H1 (cell line): ENCODE measurements around the gene CD300E. TPM values are rescaled to one million over a fixed set of nuclear protein-coding genes. Genes with fewer than 3 reads are reported as not detected.

Experiments
- CTCF ChIA-PET: fragments of 300-600 bp; sonication (Branson Sonifier 250); formaldehyde crosslinking; loops from one replicate; lab custom pipeline; 2021; ENCODE audit not compliant: partially characterized antibody; lab: Charles Lee
- POLR2A ChIA-PET: fragments of 300-600 bp; sonication (Branson Sonifier 250); formaldehyde crosslinking; loops from one replicate; lab custom pipeline; 2021; ENCODE audit warnings: inconsistent platforms; ENCODE audit not compliant: partially characterized antibody; lab: Charles Lee
- DNase-seq, 2 experiments: peaks; one replicate each; pipeline versions ENCODE4 v3.0.0 to v3.0.0-alpha.2; 2010 to 2022; ENCODE audit warnings: low spot score in 2 of 2, low read depth in 1 of 2, mixed read lengths in 1 of 2
- FAIRE-seq: peaks from 2 replicates; lab custom pipeline; 2011; peaks lifted over from hg19 to GRCh38; lab: Jason Lieb, UNC
- H2AFZ ChIP-seq: 2 replicates; pipeline ENCODE4 v1.8.1; 2012; ENCODE audit warnings: low read length, inconsistent platforms
- H2AK5ac ChIP-seq: 2 replicates; pipeline ENCODE4 v1.6.1; 2013; ENCODE audit warnings: low read depth, low read length
- H2BK120ac ChIP-seq: replicated peaks from 2 replicates; pipeline ENCODE3; 2013; ENCODE audit warnings: low read depth, low read length, inconsistent platforms
- H2BK12ac ChIP-seq: 2 replicates; pipeline ENCODE4 v1.6.1; 2013; ENCODE audit warnings: low read depth, low read length
- H2BK15ac ChIP-seq: 2 replicates; pipeline ENCODE4 v1.6.1; 2013; ENCODE audit warnings: low read length
- H2BK20ac ChIP-seq: 2 replicates; pipeline ENCODE4 v1.6.1; 2013; ENCODE audit warnings: low read length
- H2BK5ac ChIP-seq: 2 replicates; pipeline ENCODE4 v1.6.1; 2013; ENCODE audit warnings: low read depth, low read length
- H3K14ac ChIP-seq: 2 replicates; pipeline ENCODE4 v1.6.1; 2013; ENCODE audit warnings: inconsistent platforms; ENCODE audit not compliant: insufficient read length
- H3K18ac ChIP-seq: 2 replicates; pipeline ENCODE4 v1.6.1; 2013; ENCODE audit warnings: low read length; ENCODE audit errors: extremely low read depth
- H3K23ac ChIP-seq: 2 replicates; pipeline ENCODE4 v1.6.1; 2013; ENCODE audit warnings: inconsistent platforms; ENCODE audit not compliant: insufficient read length
- H3K23me2 ChIP-seq: 2 replicates; pipeline ENCODE4 v1.6.1; 2013; ENCODE audit warnings: low read depth, low read length
- H3K27ac ChIP-seq: 2 replicates; pipeline ENCODE4 v1.6.1; 2011; ENCODE audit warnings: low read depth, low read length, inconsistent platforms
- H3K27me3 ChIP-seq, 4 experiments: replicated peaks in 1 of 4; 1 replicate in 1 of 4; 2 replicates in 3 of 4; pipeline versions ENCODE4 v1.6.1 to v1.8.1; 2011 to 2013; ENCODE audit warnings: low read length in 3 of 4, mild to moderate bottlenecking in 3 of 4, inconsistent platforms in 2 of 4, mixed read lengths in 2 of 4, moderate library complexity in 1 of 4; ENCODE audit not compliant: control insufficient read depth in 3 of 4, insufficient read depth in 3 of 4; ENCODE audit errors: extremely low read depth in 1 of 4
- H3K36me3 ChIP-seq, 4 experiments: 2 replicates each; pipeline versions ENCODE4 v1.6.1 to v1.8.1; 2011 to 2013; ENCODE audit warnings: mild to moderate bottlenecking in 4 of 4, low read length in 3 of 4, moderate library complexity in 2 of 4, control low read depth in 1 of 4, inconsistent platforms in 1 of 4; ENCODE audit not compliant: insufficient read depth in 4 of 4, control insufficient read depth in 2 of 4
- H3K4ac ChIP-seq: replicated peaks from 2 replicates; pipeline ENCODE3; 2013; ENCODE audit warnings: low read length, low read depth, mixed read lengths, inconsistent platforms; ENCODE audit not compliant: insufficient read length
- H3K4me1 ChIP-seq, 4 experiments: replicated peaks in 1 of 4; 1 replicate in 1 of 4; 2 replicates in 3 of 4; pipeline versions ENCODE4 v1.6.1 to v1.8.1; 2011 to 2013; ENCODE audit warnings: low read length in 3 of 4, inconsistent platforms in 2 of 4, mixed read lengths in 1 of 4; ENCODE audit not compliant: insufficient read depth in 4 of 4, control insufficient read depth in 3 of 4
- H3K4me2 ChIP-seq, 2 experiments: 2 replicates each; pipeline versions ENCODE4 v1.6.1 to v1.8.1; 2011 to 2013; ENCODE audit warnings: low read depth in 2 of 2, low read length in 2 of 2, control low read depth in 1 of 2, inconsistent platforms in 1 of 2, mild to moderate bottlenecking in 1 of 2; ENCODE audit not compliant: insufficient read depth in 1 of 2
- H3K4me3 ChIP-seq, 4 experiments: fragments of 200-600, 300-600 bp in 1 of 4; sonication (generic), shearing (Covaris generic), sonication (Bioruptor Twin) in 1 of 4; 2 replicates each; pipeline versions ENCODE4 v1.5.1 to v1.8.1; 2011 to 2016; ENCODE audit warnings: low read length in 4 of 4, low read depth in 3 of 4, control low read depth in 2 of 4, inconsistent platforms in 2 of 4, mild to moderate bottlenecking in 2 of 4, mixed read lengths in 1 of 4, moderate library complexity in 1 of 4; ENCODE audit not compliant: insufficient read depth in 2 of 4; ENCODE audit errors: extremely low read depth in 1 of 4
- H3K56ac ChIP-seq: replicated peaks from 2 replicates; pipeline ENCODE3; 2013; ENCODE audit warnings: low read depth, mild to moderate bottlenecking, mixed read lengths, low read length, inconsistent platforms; ENCODE audit not compliant: insufficient read length
- H3K79me1 ChIP-seq: 2 replicates; pipeline ENCODE4 v1.6.1; 2013; ENCODE audit warnings: low read depth, low read length, control low read depth
- H3K79me2 ChIP-seq, 2 experiments: 2 replicates each; pipeline versions ENCODE4 v1.6.1 to v1.8.1; 2012 to 2013; ENCODE audit warnings: low read length in 2 of 2, mild to moderate bottlenecking in 2 of 2, inconsistent platforms in 1 of 2; ENCODE audit not compliant: insufficient read depth in 2 of 2, control insufficient read depth in 1 of 2
- H3K9ac ChIP-seq, 4 experiments: replicated peaks in 1 of 4; 1 replicate in 1 of 4; 2 replicates in 3 of 4; pipeline versions ENCODE4 v1.6.1 to v1.8.1; 2011 to 2013; ENCODE audit warnings: low read depth in 3 of 4, low read length in 3 of 4, control low read depth in 2 of 4, mild to moderate bottlenecking in 2 of 4, moderate library complexity in 2 of 4, inconsistent platforms in 1 of 4; ENCODE audit errors: extremely low read depth in 1 of 4
- H3K9me3 ChIP-seq, 2 experiments: 2 replicates each; pipeline versions ENCODE4 v1.6.1 to v1.8.1; 2012 to 2013; ENCODE audit warnings: mild to moderate bottlenecking in 2 of 2, moderate library complexity in 2 of 2, control low read depth in 1 of 2, inconsistent platforms in 1 of 2, low read depth in 1 of 2, low read length in 1 of 2, mixed read lengths in 1 of 2; ENCODE audit not compliant: insufficient read depth in 2 of 2
- H4K20me1 ChIP-seq, 2 experiments: replicated peaks in 1 of 2; 2 replicates each; pipeline versions ENCODE3 to v1.8.1; 2011 to 2013; ENCODE audit warnings: inconsistent platforms in 2 of 2, low read length in 2 of 2, mild to moderate bottlenecking in 1 of 2; ENCODE audit not compliant: insufficient read depth in 2 of 2, control insufficient read depth in 1 of 2
- H4K5ac ChIP-seq: 2 replicates; pipeline ENCODE4 v1.6.1; 2013; ENCODE audit warnings: low read length, low read depth, mixed read lengths, inconsistent platforms; ENCODE audit not compliant: insufficient read length
- H4K8ac ChIP-seq: 2 replicates; pipeline ENCODE4 v1.8.0; 2013; ENCODE audit warnings: mild to moderate bottlenecking, moderate library complexity, low read length, inconsistent platforms; ENCODE audit not compliant: insufficient read depth; ENCODE audit errors: extremely low read depth
- H4K91ac ChIP-seq: replicated peaks from 2 replicates; pipeline ENCODE3; 2013; ENCODE audit warnings: low read length, mixed read lengths, inconsistent platforms; ENCODE audit not compliant: insufficient read length
- WGBS, 2 experiments: shearing (Covaris generic) in 1 of 2; methylation state at CpG; one replicate each; pipeline versions ENCODE4 v1.1.6 to v1.1.7; 2013 to 2015; ENCODE audit warnings: low lambda C conversion rate in 2 of 2, mixed read lengths in 2 of 2, inconsistent platforms in 1 of 2, low coverage in 1 of 2, missing lambda C conversion rate in 1 of 2; ENCODE audit not compliant: insufficient replicate concordance in 2 of 2, insufficient coverage in 1 of 2, insufficient read length in 1 of 2; ENCODE audit errors: extremely low coverage in 1 of 2, missing lambda C conversion rate in 1 of 2; 5-methylcytosine and 5-hydroxymethylcytosine counted together
- polyA plus RNA-seq, 7 experiments: library from polyadenylated mRNA; depleted of rRNA in 3 of 7; stranded (reverse) in 5 of 7; unstranded in 2 of 7; fragments of >200 nt in 5 of 7; fragments of 200-250 nt in 2 of 7; gene quantifications; 1 replicate in 5 of 7; 2 replicates in 1 of 7; 4 replicates in 1 of 7; pipeline versions ENCODE4 v1.2.1 to v1.2.3, GENCODE V29; 2011 to 2013; ENCODE audit warnings: missing spikeins in 2 of 7, mixed read lengths in 2 of 7
- total RNA-seq: library from RNA; stranded (reverse); fragmentation: NEBNext Ultra II Directional; extraction: Animal tissue kit (Norgen Biotek cat#: 25700); gene quantifications from 2 replicates; pipeline ENCODE4 v1.2.1, GENCODE V29; 2021

CD300E gene
- total and polyA plus RNA-seq, 2 of the 8 experiments (the other 6 are each of a cell fraction or from before 2014, with no cell fraction given) = not detected

DNA sequence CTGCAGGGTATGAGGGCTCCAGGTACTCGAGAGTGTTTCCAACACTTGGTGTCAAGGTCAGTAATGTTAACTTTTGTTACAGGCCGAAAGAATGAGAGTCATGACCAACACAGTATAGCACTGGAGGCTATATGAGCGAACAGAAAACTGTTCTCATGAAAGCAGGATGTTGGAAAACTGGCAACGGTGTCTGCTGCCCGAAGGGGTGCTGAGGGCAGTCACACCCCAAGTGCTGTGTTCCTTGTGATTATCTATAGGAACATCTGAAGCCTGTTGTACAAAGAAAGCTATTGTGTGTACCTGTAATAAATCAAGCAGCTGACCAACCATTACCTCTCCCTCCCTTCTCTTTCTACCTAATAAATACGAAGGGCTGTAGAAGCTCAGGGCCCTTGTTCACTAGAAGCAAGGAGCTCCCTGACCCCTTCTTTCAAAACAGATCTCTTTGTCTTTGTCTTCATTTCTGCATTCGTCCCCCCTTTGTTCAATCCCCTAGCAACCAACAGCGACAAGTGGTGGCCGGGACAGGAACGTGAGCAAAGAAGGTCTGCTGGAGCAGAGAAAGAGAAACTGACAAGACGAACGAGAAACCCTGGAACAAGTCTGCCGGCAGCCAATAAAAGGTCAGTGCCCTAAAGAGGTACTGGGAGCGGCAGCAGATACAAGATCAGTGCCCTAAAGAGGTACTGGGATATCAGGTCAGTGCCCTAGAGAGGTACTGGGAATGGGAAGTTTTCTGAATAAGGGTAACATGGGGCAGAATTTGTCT lies 39.1 kb downstream of the CD300E start:
- Histone ChIP-seq H3K14ac (no peak overlapping the region), H4K91ac (no peak overlapping the region), H2AK5ac (no peak overlapping the region), H3K4me3 (no peak overlapping the region), H2BK15ac (no peak overlapping the region), H3K56ac (no peak overlapping the region), H4K5ac (no peak overlapping the region), H3K79me2 (no peaks in the 10 kb centered on the region), H4K8ac (no peak overlapping the region), H4K20me1 (no peaks in the 10 kb centered on the region), H2BK20ac (no peak overlapping the region), H2AFZ (0 out of 2 replicates have a peak overlapping the region, but pooled peaks have one; percentile 34), H2BK5ac (no peak overlapping the region), H3K23me2 (no peaks in the 10 kb centered on the region), H3K23ac (no peak overlapping the region), H3K4me2 (no peak overlapping the region), H2BK120ac (no peak overlapping the region), H3K9ac (no peak overlapping the region), H3K4me1 (no peaks in the 10 kb centered on the region), H3K27ac (no peak overlapping the region), H3K36me3 (no peaks in the 10 kb centered on the region), H3K18ac (no peak overlapping the region), H3K27me3 (peaks cover 0 to 1% (median 0%) of the 10 kb centered on the region in 4 experiments; a peak in 2 of 7 replicates), H2BK12ac (no peak overlapping the region), H3K4ac (no peak overlapping the region), H3K9me3 (no peaks in the 10 kb centered on the region), H3K79me1 (no peaks in the 10 kb centered on the region)
- CTCF ChIA-PET = interaction anchor here (0.6 to 3.4 kb wide), 5 partner anchors 11 to 305 kb away, joined by 3 to 16 read pairs (median 3); partner anchors contain the start of gene CD300H
- POLR2A ChIA-PET = no interaction called here
- FAIRE-seq (no peak), DNase-seq (no peak)
- WGBS, 2 experiments = 83% methylated on average over 12 of the region's 14 CpGs; no CpG with 5 or more reads in 1 of the 2 experiments
